ENCODE measurements around the gene MAPKBP1. TPM values are rescaled to one million over a fixed set of nuclear protein-coding genes. Genes with fewer than 3 reads are reported as not detected.

The MAPKBP1 gene, protein sequence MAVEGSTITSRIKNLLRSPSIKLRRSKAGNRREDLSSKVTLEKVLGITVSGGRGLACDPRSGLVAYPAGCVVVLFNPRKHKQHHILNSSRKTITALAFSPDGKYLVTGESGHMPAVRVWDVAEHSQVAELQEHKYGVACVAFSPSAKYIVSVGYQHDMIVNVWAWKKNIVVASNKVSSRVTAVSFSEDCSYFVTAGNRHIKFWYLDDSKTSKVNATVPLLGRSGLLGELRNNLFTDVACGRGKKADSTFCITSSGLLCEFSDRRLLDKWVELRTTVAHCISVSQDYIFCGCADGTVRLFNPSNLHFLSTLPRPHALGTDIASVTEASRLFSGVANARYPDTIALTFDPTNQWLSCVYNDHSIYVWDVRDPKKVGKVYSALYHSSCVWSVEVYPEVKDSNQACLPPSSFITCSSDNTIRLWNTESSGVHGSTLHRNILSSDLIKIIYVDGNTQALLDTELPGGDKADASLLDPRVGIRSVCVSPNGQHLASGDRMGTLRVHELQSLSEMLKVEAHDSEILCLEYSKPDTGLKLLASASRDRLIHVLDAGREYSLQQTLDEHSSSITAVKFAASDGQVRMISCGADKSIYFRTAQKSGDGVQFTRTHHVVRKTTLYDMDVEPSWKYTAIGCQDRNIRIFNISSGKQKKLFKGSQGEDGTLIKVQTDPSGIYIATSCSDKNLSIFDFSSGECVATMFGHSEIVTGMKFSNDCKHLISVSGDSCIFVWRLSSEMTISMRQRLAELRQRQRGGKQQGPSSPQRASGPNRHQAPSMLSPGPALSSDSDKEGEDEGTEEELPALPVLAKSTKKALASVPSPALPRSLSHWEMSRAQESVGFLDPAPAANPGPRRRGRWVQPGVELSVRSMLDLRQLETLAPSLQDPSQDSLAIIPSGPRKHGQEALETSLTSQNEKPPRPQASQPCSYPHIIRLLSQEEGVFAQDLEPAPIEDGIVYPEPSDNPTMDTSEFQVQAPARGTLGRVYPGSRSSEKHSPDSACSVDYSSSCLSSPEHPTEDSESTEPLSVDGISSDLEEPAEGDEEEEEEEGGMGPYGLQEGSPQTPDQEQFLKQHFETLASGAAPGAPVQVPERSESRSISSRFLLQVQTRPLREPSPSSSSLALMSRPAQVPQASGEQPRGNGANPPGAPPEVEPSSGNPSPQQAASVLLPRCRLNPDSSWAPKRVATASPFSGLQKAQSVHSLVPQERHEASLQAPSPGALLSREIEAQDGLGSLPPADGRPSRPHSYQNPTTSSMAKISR (N-terminal part only)
- total RNA-seq (2021): 11.0 to 14.5 TPM (median 12.9 TPM) in 3 replicates
- Bru-seq, nascent RNA: percentile 51 among the genes with signal in this experiment
- long read RNA-seq, experiment 1, full-length matches to known transcripts: 2 of 19 reads
- long read RNA-seq, experiment 1, partial matches to known transcripts: 8 of 19 reads
- long read RNA-seq, experiment 1, other reads (novel, unspliced or antisense): 9 of 19 reads
- long read RNA-seq, experiment 2, partial matches to known transcripts: 3 of 7 reads
- long read RNA-seq, experiment 2, other reads (novel, unspliced or antisense): 4 of 7 reads
- long read RNA-seq, experiment 3, partial matches to known transcripts: 0 of 1 reads
- long read RNA-seq, experiment 3, other reads (novel, unspliced or antisense): 1 of 1 reads

DNA sequence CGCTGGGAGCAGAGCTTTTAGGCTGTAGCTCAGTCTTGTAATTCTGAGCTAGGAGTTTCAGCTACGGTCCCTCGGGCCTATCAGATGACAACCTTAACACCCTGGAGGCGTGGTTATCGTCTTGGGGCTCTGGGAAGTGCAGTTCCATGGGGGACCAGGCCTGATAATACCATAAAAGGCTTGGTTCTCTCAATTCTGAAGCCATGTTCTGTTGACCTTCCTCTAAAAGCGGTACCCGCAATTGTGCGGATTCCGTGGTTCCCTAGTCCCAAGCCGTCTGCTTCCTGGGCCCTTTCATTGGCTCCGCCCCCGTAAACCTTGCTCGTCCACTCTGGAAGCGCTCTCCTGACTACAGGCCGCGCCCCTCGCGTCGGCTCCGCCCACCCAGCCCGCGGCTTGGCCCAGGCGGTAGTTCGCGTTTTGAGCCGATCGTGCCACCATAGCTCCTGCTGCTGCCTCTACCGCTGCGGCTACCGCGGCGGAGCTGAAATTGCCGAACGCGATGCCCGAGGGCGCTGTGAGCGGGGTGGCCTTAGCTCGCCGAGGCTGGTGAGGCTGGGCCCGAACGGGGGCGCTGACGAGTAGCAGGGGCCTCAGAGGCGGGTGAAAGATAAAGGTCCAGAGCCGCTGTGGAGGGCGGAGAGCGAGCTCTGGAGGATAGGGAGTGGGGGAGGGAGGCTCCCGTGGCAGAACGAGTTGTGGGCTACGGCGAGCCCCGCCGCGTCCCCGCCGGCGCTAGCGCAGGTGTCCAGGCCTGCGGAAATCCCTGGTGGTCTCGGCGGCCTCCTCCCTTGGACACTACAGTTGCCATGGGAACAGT lies at the start of gene MAPKBP1:
MAPKBP1 (plus strand) TSS at position 423 of the 820 bp plus-strand sequence. CDS start 792 bp downstream, outside the sequence.
- Mint-ChIP-seq H3K27me3 (ENCODE audit: low read depth) (no peaks in the 10 kb centered on the region), H3K9me3 (no peaks in the 10 kb centered on the region), H3K36me3 (no peaks in the 10 kb centered on the region), H3K4me3 (peak within 1 kb of the TSS; percentile 86), H3K4me1 (peaks cover 38% of the 10 kb centered on the region), H3K27ac (peak within 1 kb of the TSS; percentile 100)
- ChIA-PET POLR2A (interaction anchor here (0.7 to 2.4 kb wide), 14 partner anchors 8 to 230 kb away, joined by 3 to 15 read pairs (median 5); partner anchors contain the start of genes EHD4, JMJD7 and RPAP1), CTCF (interaction anchor here (0.6 to 4.5 kb wide), 58 partner anchors 9 to 442 kb away, joined by 3 to 158 read pairs (median 4); partner anchors contain the start of genes EHD4, JMJD7, MGA and NUSAP1)
- DNase-seq (ENCODE audit: low spot score) (peak; percentile 99), ATAC-seq (peak; percentile 93)
- TF ChIP-seq, protein P1, sequence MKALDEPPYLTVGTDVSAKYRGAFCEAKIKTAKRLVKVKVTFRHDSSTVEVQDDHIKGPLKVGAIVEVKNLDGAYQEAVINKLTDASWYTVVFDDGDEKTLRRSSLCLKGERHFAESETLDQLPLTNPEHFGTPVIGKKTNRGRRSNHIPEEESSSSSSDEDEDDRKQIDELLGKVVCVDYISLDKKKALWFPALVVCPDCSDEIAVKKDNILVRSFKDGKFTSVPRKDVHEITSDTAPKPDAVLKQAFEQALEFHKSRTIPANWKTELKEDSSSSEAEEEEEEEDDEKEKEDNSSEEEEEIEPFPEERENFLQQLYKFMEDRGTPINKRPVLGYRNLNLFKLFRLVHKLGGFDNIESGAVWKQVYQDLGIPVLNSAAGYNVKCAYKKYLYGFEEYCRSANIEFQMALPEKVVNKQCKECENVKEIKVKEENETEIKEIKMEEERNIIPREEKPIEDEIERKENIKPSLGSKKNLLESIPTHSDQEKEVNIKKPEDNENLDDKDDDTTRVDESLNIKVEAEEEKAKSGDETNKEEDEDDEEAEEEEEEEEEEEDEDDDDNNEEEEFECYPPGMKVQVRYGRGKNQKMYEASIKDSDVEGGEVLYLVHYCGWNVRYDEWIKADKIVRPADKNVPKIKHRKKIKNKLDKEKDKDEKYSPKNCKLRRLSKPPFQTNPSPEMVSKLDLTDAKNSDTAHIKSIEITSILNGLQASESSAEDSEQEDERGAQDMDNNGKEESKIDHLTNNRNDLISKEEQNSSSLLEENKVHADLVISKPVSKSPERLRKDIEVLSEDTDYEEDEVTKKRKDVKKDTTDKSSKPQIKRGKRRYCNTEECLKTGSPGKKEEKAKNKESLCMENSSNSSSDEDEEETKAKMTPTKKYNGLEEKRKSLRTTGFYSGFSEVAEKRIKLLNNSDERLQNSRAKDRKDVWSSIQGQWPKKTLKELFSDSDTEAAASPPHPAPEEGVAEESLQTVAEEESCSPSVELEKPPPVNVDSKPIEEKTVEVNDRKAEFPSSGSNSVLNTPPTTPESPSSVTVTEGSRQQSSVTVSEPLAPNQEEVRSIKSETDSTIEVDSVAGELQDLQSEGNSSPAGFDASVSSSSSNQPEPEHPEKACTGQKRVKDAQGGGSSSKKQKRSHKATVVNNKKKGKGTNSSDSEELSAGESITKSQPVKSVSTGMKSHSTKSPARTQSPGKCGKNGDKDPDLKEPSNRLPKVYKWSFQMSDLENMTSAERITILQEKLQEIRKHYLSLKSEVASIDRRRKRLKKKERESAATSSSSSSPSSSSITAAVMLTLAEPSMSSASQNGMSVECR (CRISPR knock-in tag; IDR thresholded peaks at IDR 0.05; ENCODE audit: borderline replicate concordance): peak; percentile 46; the same call in 1 of the 2 replicates
- TF ChIP-seq, protein P2, sequence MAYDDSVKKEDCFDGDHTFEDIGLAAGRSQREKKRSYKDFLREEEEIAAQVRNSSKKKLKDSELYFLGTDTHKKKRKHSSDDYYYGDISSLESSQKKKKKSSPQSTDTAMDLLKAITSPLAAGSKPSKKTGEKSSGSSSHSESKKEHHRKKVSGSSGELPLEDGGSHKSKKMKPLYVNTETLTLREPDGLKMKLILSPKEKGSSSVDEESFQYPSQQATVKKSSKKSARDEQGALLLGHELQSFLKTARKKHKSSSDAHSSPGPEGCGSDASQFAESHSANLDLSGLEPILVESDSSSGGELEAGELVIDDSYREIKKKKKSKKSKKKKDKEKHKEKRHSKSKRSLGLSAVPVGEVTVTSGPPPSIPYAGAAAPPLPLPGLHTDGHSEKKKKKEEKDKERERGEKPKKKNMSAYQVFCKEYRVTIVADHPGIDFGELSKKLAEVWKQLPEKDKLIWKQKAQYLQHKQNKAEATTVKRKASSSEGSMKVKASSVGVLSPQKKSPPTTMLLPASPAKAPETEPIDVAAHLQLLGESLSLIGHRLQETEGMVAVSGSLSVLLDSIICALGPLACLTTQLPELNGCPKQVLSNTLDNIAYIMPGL (CRISPR knock-in tag; IDR thresholded peaks at IDR 0.05): peak; percentile 100
- TF ChIP-seq NR3C1 (CRISPR knock-in tag; conservative IDR thresholded peaks at IDR 0.05; ENCODE audit: low read depth): 0 out of 2 replicates have a peak, but pooled peaks have one; percentile 77
- TF ChIP-seq, protein P3, sequence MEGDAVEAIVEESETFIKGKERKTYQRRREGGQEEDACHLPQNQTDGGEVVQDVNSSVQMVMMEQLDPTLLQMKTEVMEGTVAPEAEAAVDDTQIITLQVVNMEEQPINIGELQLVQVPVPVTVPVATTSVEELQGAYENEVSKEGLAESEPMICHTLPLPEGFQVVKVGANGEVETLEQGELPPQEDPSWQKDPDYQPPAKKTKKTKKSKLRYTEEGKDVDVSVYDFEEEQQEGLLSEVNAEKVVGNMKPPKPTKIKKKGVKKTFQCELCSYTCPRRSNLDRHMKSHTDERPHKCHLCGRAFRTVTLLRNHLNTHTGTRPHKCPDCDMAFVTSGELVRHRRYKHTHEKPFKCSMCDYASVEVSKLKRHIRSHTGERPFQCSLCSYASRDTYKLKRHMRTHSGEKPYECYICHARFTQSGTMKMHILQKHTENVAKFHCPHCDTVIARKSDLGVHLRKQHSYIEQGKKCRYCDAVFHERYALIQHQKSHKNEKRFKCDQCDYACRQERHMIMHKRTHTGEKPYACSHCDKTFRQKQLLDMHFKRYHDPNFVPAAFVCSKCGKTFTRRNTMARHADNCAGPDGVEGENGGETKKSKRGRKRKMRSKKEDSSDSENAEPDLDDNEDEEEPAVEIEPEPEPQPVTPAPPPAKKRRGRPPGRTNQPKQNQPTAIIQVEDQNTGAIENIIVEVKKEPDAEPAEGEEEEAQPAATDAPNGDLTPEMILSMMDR (IDR thresholded peaks at IDR 0.05): 0 out of 2 replicates have a peak, but pooled peaks have one; percentile 37
- no peak for TF ChIP-seq NFYB (CRISPR knock-in tag; conservative IDR thresholded peaks at IDR 0.05; ENCODE audit: low read depth)
- TF ChIP-seq RELA (CRISPR knock-in tag; IDR thresholded peaks at IDR 0.05; ENCODE audit: borderline replicate concordance): 0 out of 2 replicates have a peak, but pooled peaks have one; percentile 48
- no peak for TF ChIP-seq MXD4 (CRISPR knock-in tag; IDR thresholded peaks at IDR 0.05; ENCODE audit: borderline replicate concordance)
- TF ChIP-seq ZNF416 (CRISPR knock-in tag; IDR thresholded peaks at IDR 0.05): peak; percentile 5; the same call in 1 of the 2 replicates
- 0 out of 2 replicates have a peak, but pooled peaks have one; percentile 52 for TF ChIP-seq CREM (CRISPR knock-in tag; IDR thresholded peaks at IDR 0.05)
- TF ChIP-seq, protein P4, sequence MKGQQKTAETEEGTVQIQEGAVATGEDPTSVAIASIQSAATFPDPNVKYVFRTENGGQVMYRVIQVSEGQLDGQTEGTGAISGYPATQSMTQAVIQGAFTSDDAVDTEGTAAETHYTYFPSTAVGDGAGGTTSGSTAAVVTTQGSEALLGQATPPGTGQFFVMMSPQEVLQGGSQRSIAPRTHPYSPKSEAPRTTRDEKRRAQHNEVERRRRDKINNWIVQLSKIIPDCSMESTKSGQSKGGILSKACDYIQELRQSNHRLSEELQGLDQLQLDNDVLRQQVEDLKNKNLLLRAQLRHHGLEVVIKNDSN (CRISPR knock-in tag; IDR thresholded peaks at IDR 0.05): peak; percentile 19; the same call in 1 of the 2 replicates
- TF ChIP-seq KAT7 (CRISPR knock-in tag; IDR thresholded peaks at IDR 0.05; ENCODE audit: borderline replicate concordance): peak; percentile 58; the same call in 1 of the 2 replicates
- peak; percentile 69; the same call in 1 of the 2 replicates for TF ChIP-seq TP53 (CRISPR knock-in tag; IDR thresholded peaks at IDR 0.05)
- TF ChIP-seq SMAD3 (CRISPR knock-in tag; IDR thresholded peaks at IDR 0.05; ENCODE audit: borderline replicate concordance): no peak; the same call in 1 of the 2 replicates
- TF ChIP-seq TEAD1 (CRISPR knock-in tag; IDR thresholded peaks at IDR 0.05): peak; percentile 76
- TF ChIP-seq SP1 (CRISPR knock-in tag; conservative IDR thresholded peaks at IDR 0.05): peak; percentile 99
- TF ChIP-seq ETV6 (CRISPR knock-in tag; IDR thresholded peaks at IDR 0.05): peak; percentile 97

Data from WTC11 (cell line).